SK-N-SH treated with all-trans-retinoic acid at 6 μM for 48 hours (cell line): ENCODE measurements around the gene DDX53.

Source experiments
- ATAC-seq: fragments of 200-7000 bp; cut with Tn5 transposase; 3 replicates; pipeline ENCODE4 v1.9.1; 2020; ENCODE audit warnings: mild to moderate bottlenecking, moderate library complexity
- ARNTL ChIP-seq: fragments of 450-650 bp; formaldehyde crosslinking; IDR thresholded peaks from 2 replicates; pipeline ENCODE4 v1.5.0; 2020; ENCODE audit warnings: low read depth, mild to moderate bottlenecking, moderate library complexity, borderline replicate concordance
- BACH2 ChIP-seq: fragments of 250-450 bp; sonication (Bioruptor Pico); IDR thresholded peaks from 2 replicates; pipeline ENCODE4 v1.9.0; 2021; ENCODE audit warnings: mild to moderate bottlenecking, borderline replicate concordance
- CSDC2 ChIP-seq: fragments of 250-450 bp; sonication (Bioruptor Pico); IDR thresholded peaks from 2 replicates; pipeline ENCODE4 v1.5.0; 2020; ENCODE audit warnings: mild to moderate bottlenecking, moderate library complexity
- CSRNP3 ChIP-seq: fragments of 250-450 bp; sonication (Bioruptor Pico); IDR thresholded peaks from 2 replicates; pipeline ENCODE4 v1.5.1; 2021; ENCODE audit warnings: mild to moderate bottlenecking, moderate library complexity
- ESRRG ChIP-seq: fragments of 250-450 bp; sonication (Bioruptor Pico); IDR thresholded peaks from 2 replicates; pipeline ENCODE4 v1.6.1; 2021; ENCODE audit warnings: mild to moderate bottlenecking
- GLIS3 ChIP-seq: fragments of 250-450 bp; sonication (Bioruptor Pico); IDR thresholded peaks from 2 replicates; pipeline ENCODE4 v1.5.0; 2020; ENCODE audit warnings: mild to moderate bottlenecking, moderate library complexity
- ISL1 ChIP-seq: fragments of 250-450 bp; sonication (Bioruptor Pico); IDR thresholded peaks from 2 replicates; pipeline ENCODE4 v2.1.2; 2022; ENCODE audit warnings: mild to moderate bottlenecking, moderate library complexity
- OSR1 ChIP-seq: fragments of 250-450 bp; sonication (Bioruptor Pico); IDR thresholded peaks from 2 replicates; pipeline ENCODE4 v1.8.0; 2022; ENCODE audit warnings: moderate library complexity, mild to moderate bottlenecking, inconsistent platforms
- POU6F1 ChIP-seq: fragments of 250-450 bp; sonication (Bioruptor Pico); IDR thresholded peaks from 2 replicates; pipeline ENCODE4 v1.8.0; 2021; ENCODE audit warnings: low read depth, mild to moderate bottlenecking, moderate library complexity, borderline replicate concordance
- PPARA ChIP-seq: fragments of 250-450 bp; sonication (Bioruptor Pico); IDR thresholded peaks from 2 replicates; pipeline ENCODE4 v1.5.0; 2020; ENCODE audit warnings: mild to moderate bottlenecking, borderline replicate concordance
- RARB ChIP-seq: fragments of 250-450 bp; sonication (Bioruptor Pico); IDR thresholded peaks from 2 replicates; pipeline ENCODE4 v1.8.0; 2021; ENCODE audit warnings: mild to moderate bottlenecking, moderate library complexity
- SNAI2 ChIP-seq: fragments of 250-450 bp; sonication (Bioruptor Pico); IDR thresholded peaks from 2 replicates; pipeline ENCODE4 v1.5.0; 2020; ENCODE audit warnings: mild to moderate bottlenecking, moderate library complexity
- TCF4 ChIP-seq: fragments of 250-450 bp; sonication (Bioruptor Pico); IDR thresholded peaks from 2 replicates; pipeline ENCODE4 v1.8.0; 2021; ENCODE audit warnings: mild to moderate bottlenecking, moderate library complexity, borderline replicate concordance
- TSHZ2 ChIP-seq: fragments of 250-450 bp; sonication (Bioruptor Pico); IDR thresholded peaks from 2 replicates; pipeline ENCODE4 v1.5.0; 2020; ENCODE audit warnings: mild to moderate bottlenecking, moderate library complexity
- ZC3H10 ChIP-seq: fragments of 250-450 bp; sonication (Bioruptor Pico); IDR thresholded peaks from 2 replicates; pipeline ENCODE4 v1.5.1; 2021; ENCODE audit warnings: mild to moderate bottlenecking, moderate library complexity
- ZFP30 ChIP-seq: fragments of 450-650 bp; formaldehyde crosslinking; IDR thresholded peaks from 2 replicates; pipeline ENCODE4 v1.5.0; 2022; ENCODE audit warnings: mild to moderate bottlenecking, moderate library complexity
- ZNF565 ChIP-seq: fragments of 450-650 bp; formaldehyde crosslinking; conservative IDR thresholded peaks from 2 replicates; pipeline ENCODE4 v1.5.0; 2020; ENCODE audit warnings: low read depth, mild to moderate bottlenecking, moderate library complexity
- ZNF70 ChIP-seq: fragments of 450-650 bp; formaldehyde crosslinking; IDR thresholded peaks from 2 replicates; pipeline ENCODE4 v1.5.0; 2020; ENCODE audit warnings: mild to moderate bottlenecking, moderate library complexity
- ZNF8 ChIP-seq: fragments of 450-650 bp; formaldehyde crosslinking; IDR thresholded peaks from 2 replicates; pipeline ENCODE4 v1.5.0; 2020; ENCODE audit warnings: mild to moderate bottlenecking, moderate library complexity
- TF ChIP-seq, protein P1 (sequence below): fragments of 250-450 bp; sonication (Bioruptor Pico); IDR thresholded peaks from 2 replicates; pipeline ENCODE4 v1.5.1; 2020; ENCODE audit warnings: low read depth, mild to moderate bottlenecking, moderate library complexity
- TF ChIP-seq, protein P2 (sequence below): fragments of 250-450 bp; sonication (Bioruptor Pico); IDR thresholded peaks from 2 replicates; pipeline ENCODE4 v1.8.0; 2020; ENCODE audit warnings: mild to moderate bottlenecking, moderate library complexity, borderline replicate concordance

The DDX53 gene

DNA sequence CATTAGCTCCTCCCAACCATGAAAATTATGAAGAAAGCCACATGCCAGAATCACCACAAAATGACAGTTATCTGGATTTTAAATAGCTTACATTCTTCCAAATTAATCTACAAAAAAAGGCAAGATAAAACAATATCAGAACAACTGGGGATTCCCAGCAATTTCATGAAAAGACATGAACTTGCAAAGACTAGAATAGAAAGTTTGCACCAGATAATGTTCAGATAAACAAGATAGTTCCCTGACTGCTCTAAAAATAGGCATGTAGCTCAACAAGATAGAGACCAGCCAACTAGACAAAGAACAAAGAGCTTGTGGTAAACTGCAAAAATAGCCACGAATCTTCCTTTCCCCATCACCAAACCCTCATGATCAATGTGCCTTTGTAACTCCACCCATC lies 30.3 kb upstream of the DDX53 start (continued):
- no peak for TF ChIP-seq CSDC2 (CRISPR knock-in tag)

GRCh38 chrX:22970861-22971260 lies 28.9 kb upstream of the DDX53 start:
- no peak for ATAC-seq
- TF ChIP-seq CSDC2 (CRISPR knock-in tag) (no peak), OSR1 (CRISPR knock-in tag) (no peak), TCF4 (no peak), ARNTL (CRISPR knock-in tag) (no peak), POU6F1 (no peak), GLIS3 (CRISPR knock-in tag) (no peak), ZNF8 (CRISPR knock-in tag) (no peak), BACH2 (CRISPR knock-in tag) (no peak), ZFP30 (CRISPR knock-in tag) (no peak), CSRNP3 (CRISPR knock-in tag) (no peak), ISL1 (no peak), SNAI2 (CRISPR knock-in tag) (no peak)
- TF ChIP-seq, protein P1, sequence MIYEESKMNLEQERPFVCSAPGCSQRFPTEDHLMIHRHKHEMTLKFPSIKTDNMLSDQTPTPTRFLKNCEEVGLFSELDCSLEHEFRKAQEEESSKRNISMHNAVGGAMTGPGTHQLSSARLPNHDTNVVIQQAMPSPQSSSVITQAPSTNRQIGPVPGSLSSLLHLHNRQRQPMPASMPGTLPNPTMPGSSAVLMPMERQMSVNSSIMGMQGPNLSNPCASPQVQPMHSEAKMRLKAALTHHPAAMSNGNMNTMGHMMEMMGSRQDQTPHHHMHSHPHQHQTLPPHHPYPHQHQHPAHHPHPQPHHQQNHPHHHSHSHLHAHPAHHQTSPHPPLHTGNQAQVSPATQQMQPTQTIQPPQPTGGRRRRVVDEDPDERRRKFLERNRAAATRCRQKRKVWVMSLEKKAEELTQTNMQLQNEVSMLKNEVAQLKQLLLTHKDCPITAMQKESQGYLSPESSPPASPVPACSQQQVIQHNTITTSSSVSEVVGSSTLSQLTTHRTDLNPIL (CRISPR knock-in tag), result no peak
- TF ChIP-seq, protein P2, sequence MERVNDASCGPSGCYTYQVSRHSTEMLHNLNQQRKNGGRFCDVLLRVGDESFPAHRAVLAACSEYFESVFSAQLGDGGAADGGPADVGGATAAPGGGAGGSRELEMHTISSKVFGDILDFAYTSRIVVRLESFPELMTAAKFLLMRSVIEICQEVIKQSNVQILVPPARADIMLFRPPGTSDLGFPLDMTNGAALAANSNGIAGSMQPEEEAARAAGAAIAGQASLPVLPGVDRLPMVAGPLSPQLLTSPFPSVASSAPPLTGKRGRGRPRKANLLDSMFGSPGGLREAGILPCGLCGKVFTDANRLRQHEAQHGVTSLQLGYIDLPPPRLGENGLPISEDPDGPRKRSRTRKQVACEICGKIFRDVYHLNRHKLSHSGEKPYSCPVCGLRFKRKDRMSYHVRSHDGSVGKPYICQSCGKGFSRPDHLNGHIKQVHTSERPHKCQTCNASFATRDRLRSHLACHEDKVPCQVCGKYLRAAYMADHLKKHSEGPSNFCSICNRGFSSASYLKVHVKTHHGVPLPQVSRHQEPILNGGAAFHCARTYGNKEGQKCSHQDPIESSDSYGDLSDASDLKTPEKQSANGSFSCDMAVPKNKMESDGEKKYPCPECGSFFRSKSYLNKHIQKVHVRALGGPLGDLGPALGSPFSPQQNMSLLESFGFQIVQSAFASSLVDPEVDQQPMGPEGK (CRISPR knock-in tag), result no peak
- TF ChIP-seq, all 23 proteins: peak for 0

DNA sequence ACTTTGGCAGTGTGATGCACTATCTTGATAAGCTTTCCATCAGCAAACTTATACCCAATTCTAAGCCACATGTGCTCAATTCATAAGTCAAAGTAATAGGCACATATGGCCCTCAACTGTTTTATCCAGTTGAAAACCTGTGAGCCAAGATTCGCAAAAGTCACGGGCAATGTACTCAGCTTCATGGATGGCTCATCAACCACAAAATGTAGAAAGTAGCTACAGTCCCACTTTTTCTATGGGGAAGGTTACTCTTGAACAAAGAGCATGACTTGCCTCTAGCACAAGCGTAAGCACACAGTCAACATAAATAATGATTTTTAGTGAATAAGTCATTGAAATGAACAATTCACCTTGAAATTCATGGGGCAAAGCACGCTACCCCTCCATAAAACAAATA lies 25.1 kb upstream of the DDX53 start:
- ATAC-seq, result no peak
- TF ChIP-seq ZC3H10 (no peak), POU6F1 (no peak), ZNF70 (CRISPR knock-in tag) (no peak), GLIS3 (CRISPR knock-in tag) (no peak), CSDC2 (CRISPR knock-in tag) (no peak), TCF4 (no peak), PPARA (CRISPR knock-in tag) (no peak), RARB (CRISPR knock-in tag) (no peak), OSR1 (CRISPR knock-in tag) (no peak), SNAI2 (CRISPR knock-in tag) (no peak), CSRNP3 (CRISPR knock-in tag) (no peak), ZNF565 (no peak), ZNF8 (CRISPR knock-in tag) (no peak), ZFP30 (CRISPR knock-in tag) (no peak), ESRRG (CRISPR knock-in tag) (no peak), TSHZ2 (no peak)
- TF ChIP-seq, protein P1 (CRISPR knock-in tag), result no peak
- TF ChIP-seq, all 23 proteins: peak for 0
